ENCODE measurements around the gene RXFP3.
"Not testable (repeated sequence)": the region's sequence is repeated elsewhere in the genome, so short reads cannot be mapped to it uniquely, and the experiment has no call there.

The RXFP3 gene, protein sequence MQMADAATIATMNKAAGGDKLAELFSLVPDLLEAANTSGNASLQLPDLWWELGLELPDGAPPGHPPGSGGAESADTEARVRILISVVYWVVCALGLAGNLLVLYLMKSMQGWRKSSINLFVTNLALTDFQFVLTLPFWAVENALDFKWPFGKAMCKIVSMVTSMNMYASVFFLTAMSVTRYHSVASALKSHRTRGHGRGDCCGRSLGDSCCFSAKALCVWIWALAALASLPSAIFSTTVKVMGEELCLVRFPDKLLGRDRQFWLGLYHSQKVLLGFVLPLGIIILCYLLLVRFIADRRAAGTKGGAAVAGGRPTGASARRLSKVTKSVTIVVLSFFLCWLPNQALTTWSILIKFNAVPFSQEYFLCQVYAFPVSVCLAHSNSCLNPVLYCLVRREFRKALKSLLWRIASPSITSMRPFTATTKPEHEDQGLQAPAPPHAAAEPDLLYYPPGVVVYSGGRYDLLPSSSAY

GRCh38 chr5:33936381-33937016 lies at the start of gene RXFP3:
TSS of gene RXFP3 (plus strand) at chr5:33936386. CDS start at chr5:33936741, 355 bp downstream.
- no peak for DNase-seq

- no peak for DNase-seq
Measured at GRCh38 chr5:33887268-33887667, 48.9 kb upstream of the RXFP3 start.

DNA sequence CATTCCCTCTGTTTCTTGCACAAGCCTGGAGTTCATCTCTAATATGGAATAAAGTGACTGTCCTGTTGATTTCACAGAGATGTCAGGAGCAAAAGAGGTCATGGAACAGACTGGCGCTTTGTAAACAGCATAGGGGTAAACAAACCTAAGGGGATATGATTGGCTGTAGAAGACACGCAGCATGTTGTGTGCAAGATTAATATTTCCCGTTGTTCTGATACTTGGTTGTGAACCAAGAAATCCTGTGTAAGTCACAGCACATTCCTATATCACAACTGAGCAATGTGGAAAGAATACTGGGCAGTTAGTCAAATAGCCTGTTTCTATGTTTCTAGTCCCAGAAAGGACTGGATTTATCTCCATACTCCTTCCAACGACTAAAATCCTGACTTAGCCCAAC lies 47.6 kb upstream of the RXFP3 start:
- no peak for DNase-seq

- DNase-seq: no peak
Measured at GRCh38 chr5:33890131-33891032, 45.8 kb upstream of the RXFP3 start.

GRCh38 chr5:33891446-33891787 lies 44.8 kb upstream of the RXFP3 start:
- DNase-seq: no peak

DNA sequence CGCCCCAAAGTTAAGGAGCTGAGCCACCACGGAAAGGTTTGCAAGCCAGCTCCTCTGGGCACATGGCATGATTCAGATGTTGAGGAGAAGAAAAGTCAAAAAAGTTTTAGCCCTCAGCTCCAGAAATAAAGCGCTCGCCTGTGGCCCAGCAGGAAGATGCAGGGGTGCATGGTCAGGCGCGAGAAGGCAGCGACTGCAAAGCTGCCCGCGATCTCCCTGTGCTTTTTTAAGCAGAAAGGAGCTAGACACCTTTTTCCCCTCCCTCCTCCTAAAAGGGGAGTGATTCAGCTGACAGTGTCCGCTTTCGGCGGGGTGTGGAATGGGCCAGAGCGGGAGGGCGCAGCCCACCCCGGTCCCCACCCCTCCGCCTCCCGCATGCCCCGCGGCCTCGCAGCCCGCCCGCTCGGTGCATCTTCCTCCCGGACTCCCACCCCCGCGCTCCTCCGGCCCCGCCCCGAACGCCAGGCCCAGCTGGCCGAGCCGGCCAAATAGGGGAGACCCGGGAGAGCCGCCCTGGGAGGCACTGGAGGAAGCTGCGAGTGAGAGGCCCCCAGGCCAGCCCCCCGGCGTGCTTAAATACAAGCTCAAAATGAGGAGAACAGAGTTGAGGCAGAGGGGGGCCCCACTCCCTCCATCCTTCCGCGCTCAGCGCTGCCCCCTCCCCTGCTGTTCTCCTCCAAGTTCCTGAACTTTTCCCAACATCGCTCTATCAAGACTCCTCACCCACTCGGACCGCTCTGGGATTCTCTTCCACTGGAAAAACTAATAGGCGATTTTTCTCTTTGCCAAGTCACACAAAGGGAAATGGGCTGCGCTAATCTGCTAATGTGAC lies 44.2 kb upstream of the RXFP3 start, which contains the start of gene ADAMTS12:
Gene ADAMTS12 (minus strand): TSS at position 203 of the 832 bp plus-strand sequence. CDS start 134 bp downstream, at position 69.
- DNase-seq: no peak

GRCh38 chr5:33892620-33893137 lies 43.5 kb upstream of the RXFP3 start:
- no peak for DNase-seq

- DNase-seq: no peak
Measured at GRCh38 chr5:33894566-33894965, 41.6 kb upstream of the RXFP3 start.

DNA sequence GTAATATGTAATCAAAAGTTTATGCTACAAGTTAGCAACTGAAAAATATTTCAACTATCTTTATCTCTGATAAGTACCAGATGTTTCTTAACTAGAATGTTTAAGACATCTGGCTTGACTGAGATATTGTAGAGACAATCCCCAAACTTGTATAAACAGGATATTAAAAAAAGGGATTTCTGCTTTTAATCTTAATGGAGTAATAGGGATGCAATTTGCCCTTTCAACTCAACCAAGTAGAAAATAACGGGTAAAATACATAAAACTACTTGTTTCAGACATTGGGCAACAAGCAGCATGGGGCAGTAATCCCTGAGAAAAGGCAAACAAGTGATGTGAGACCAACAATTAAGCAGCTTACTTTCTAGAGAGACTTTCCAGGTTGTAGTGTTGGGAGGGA lies 35.0 kb upstream of the RXFP3 start:
- DNase-seq: no peak

DNA sequence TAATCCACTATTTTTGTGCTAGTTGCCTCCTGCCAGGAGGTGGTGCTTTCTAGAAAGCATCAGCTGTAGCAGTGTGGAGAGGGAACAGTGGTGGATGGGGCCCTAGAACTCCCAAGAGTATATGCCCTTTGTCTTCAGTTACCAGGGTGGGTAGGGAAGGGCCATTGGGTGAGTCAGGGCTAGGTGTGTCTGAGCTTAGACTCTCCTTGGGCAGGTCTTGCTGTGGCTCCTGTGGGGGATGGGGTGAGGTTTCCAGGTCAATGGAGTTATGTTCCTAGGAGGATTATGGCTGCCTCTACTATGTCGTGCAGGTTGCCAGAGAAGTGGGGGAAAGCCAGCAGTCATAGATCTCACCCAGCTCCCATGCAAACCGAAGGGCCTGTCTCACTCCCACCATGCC lies 33.1 kb upstream of the RXFP3 start:
- DNase-seq: no peak

GRCh38 chr5:33905381-33905780 lies 30.8 kb upstream of the RXFP3 start:
- no peak for DNase-seq

DNA sequence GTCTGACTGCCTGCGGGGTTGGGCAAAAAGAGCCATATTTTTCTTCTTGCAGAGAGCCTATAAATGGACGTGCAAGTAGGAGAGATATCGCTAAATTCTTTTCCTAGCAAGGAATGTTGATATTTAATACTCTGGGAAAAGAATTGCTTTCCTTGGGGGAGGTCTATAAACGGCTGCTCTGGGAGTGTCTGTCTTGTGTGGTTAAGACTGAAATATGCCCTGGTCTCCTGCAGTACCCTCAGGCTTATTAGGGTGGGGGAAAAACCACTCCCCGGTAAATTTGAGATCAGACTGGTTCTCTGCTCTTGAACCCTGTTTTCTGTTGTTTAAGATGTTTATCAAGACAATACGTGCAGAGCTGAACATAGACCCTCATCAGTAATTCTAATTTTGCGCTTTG lies 29.9 kb upstream of the RXFP3 start:
- DNase-seq: not testable (repeated sequence)

- DNase-seq: not testable (repeated sequence)
Measured at GRCh38 chr5:33914844-33915243, 21.3 kb upstream of the RXFP3 start.

DNA sequence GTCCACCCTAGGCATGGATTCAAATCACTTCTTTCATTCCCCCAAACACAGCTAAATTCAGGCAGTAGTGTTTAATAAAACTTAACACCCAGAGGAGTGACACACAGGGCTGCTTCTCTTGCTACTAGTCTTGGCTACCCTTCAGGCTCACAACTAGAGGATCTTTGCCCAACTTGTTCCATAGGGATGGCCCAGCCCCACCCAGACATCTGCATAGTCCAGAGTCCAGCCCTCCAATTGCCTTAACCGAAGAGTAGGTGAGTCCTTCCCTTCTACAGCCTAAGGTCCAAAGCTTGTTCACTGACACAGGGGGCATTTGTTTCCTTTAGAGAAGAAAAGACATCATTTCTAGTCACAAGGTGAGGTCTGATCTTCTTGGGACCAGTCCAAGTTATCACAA lies 15.2 kb upstream of the RXFP3 start:
- no peak for DNase-seq

DNA sequence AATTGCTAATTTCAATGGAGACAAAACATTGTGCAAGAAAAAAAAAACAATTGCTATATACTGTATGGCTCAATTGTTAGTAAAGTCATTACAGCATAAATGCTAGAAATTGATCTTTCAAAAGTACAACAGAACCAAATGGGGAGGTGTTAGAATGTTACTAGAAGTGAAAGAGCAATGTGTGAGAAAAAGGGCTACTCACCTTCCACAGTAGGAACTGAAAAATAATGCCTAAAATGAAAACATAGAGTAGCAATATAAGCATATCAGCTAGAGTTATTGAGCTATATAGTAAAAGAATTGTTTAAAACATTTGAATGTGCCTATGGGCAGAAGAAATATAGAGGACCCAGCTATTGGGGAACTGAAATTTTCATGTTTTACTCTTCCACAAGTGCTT lies 10.9 kb upstream of the RXFP3 start:
- no peak for DNase-seq

- no peak for DNase-seq
Measured at GRCh38 chr5:33927685-33928084, 8.5 kb upstream of the RXFP3 start.

DNA sequence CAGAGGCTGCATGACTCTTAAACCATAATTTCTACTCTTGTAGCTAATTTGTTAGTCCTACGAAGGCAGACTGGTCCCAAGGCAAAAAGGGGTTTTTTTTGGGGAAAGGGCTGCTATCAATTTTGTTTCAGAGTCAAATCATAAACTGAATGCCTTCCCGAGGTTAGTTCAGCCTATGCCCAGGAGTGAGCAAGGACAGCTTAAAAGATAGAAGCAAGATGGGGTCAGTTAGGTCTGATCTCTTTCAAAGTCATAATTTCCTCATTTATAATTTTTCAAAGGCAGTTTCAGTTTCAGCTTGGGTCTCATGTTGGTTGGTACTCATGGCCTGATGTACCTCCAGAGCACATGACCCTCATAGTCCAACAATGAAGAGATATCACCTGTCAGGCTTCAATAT lies 7.9 kb upstream of the RXFP3 start:
- no peak for DNase-seq

DNA sequence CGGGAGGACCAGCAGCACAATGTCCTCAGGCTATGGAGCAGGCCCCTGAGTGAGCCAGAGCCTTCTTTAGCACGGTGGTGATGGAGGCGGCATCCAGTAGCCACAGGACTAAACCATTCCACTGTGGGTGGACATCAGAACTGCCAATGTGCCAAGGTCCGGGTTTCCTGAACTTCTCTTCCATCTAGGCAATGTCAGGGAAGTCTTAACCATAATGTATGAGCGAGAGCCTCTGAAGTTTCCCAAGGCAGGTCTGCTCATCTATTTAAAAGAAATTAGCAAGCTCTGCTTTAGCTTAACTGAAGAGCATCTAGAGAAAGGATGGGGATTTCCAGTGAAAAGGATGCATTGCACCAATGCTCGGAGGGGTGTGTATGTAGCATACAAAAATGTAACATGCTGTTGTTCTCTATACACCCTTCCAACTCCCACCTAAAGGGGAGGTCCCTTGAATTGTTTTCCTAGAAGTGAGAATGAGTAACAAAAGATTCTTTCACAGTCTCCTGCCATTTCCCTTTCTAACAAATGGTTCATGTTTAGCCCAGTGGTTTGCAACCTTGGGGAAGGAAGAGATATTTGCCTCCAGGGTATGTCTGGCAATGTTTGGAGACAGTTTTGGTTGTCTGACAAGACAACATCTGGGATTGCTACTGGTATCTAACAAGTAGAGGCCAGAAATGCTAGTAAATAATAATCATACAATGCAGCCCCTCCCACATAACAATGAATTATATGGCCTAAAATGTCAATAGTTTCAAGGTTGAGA lies 6.1 kb upstream of the RXFP3 start:
- no peak for DNase-seq

DNA sequence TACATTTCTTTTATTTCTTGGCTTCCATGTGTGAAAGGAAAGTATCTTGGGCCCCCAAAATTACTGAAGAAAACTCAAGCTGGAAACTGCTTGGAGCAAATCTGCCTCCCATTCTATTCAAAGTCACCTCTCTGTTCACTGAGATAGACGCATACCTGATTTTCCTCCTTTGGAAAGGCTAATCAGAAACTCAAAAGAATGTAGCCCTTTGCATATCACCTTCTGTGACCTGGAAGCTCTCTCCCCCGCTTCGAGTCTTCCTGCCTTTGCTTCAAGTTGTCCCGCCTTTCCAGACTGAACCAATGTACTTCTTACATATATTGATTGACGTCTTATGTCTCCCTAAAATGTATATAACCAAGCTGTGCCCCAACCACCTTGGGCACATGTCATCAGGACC lies 5.0 kb upstream of the RXFP3 start:
- no peak for DNase-seq

GRCh38 chr5:33933723-33934169 lies 2.4 kb upstream of the RXFP3 start:
- no peak for DNase-seq

GRCh38 chr5:33934176-33934575 lies 2.0 kb upstream of the RXFP3 start:
- DNase-seq: no peak
